Coronary artery (tissue), 2 donors: ENCODE results near the gene HADH.
"Not testable (repeated sequence)": the region's sequence is repeated elsewhere in the genome, so short reads cannot be mapped to it uniquely, and the experiment has no call there.

ENCODE experiments used
- DNase-seq: peaks from one replicate; pipeline ENCODE4 v3.0.0-alpha.2; 2017; ENCODE audit warnings: low spot score
- H3K27ac ChIP-seq, 2 donors: fragments of 200-600 bp; sonication (generic); one replicate each; pipeline ENCODE4 v1.5.1; 2016 to 2019
- H3K4me3 ChIP-seq: fragments of 200-600 bp; sonication (generic); 2 replicates; pipeline ENCODE4 v1.5.1; 2016; ENCODE audit warnings: mild to moderate bottlenecking, moderate library complexity
- TF ChIP-seq, protein P1 (sequence below): fragments of 200-600 bp; sonication (generic); IDR thresholded peaks from one replicate; pipeline ENCODE4 v1.5.1; 2019; ENCODE audit warnings: antibody characterized with exemption

The HADH gene

DNA sequence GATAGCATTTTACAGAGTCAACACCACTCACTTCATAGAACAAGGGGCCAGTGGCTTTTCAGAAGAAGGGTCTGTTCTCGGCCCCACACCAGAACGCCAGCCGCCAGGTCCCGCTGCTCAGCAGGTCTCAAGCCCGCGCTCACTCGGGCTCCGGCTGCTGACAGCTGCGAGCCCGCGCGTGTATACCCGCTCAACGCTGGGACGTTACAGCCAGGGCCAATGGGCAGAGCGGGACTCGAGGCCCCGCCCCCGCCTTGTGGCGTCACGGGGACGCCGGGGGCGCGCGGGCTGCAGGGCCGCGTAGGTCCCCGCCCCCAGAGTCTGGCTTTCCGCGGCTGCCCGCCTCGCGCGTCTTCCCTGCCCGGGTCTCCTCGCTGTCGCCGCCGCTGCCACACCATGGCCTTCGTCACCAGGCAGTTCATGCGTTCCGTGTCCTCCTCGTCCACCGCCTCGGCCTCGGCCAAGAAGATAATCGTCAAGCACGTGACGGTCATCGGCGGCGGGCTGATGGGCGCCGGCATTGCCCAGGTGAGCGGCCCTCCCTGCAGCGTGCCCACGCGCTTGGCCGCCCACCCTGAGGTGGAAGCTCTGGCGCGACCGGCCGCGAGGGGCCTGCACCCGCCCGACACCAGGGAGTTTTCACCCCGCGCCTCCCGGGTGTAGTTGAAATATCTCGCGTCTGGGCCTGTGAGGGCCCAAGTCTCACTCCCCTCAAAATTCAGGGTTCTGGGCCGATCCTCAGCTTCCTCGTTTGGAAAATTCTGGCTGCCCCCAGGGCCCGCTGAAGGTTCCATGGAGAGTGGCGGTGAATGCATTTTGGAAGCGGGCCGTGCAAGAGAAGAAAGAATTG, at the start of gene HADH:
TSS of gene HADH (plus strand) at position 353 of the 850 bp plus-strand sequence. CDS start at position 397, 44 bp downstream.
- TF ChIP-seq, protein P1, sequence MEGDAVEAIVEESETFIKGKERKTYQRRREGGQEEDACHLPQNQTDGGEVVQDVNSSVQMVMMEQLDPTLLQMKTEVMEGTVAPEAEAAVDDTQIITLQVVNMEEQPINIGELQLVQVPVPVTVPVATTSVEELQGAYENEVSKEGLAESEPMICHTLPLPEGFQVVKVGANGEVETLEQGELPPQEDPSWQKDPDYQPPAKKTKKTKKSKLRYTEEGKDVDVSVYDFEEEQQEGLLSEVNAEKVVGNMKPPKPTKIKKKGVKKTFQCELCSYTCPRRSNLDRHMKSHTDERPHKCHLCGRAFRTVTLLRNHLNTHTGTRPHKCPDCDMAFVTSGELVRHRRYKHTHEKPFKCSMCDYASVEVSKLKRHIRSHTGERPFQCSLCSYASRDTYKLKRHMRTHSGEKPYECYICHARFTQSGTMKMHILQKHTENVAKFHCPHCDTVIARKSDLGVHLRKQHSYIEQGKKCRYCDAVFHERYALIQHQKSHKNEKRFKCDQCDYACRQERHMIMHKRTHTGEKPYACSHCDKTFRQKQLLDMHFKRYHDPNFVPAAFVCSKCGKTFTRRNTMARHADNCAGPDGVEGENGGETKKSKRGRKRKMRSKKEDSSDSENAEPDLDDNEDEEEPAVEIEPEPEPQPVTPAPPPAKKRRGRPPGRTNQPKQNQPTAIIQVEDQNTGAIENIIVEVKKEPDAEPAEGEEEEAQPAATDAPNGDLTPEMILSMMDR = no peak
- peak; percentile 94 for DNase-seq
- Histone ChIP-seq H3K27ac (peak within 1 kb of the TSS; percentile 90 to 96), H3K4me3 (peak within 1 kb of the TSS; percentile 78)

DNA sequence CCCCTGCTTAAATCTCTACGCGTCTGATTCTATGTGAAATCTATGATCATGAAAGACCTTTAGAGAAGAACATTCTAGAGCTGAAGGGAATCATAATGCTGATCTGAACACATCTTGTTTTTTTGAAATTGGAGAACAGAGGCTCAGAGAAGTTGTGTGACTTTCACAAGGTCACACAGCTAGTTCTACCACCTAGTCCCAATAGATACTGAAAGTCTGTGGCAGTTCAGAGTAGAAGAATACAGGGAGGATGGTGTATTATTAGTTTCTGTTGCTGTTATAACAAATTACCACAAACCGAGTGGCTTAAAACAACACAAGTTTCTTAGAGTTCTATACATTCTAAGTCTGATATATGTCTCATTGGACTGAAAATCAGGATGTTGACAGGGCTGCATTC, 43.9 kb upstream of the HADH start:
- no peak overlapping the region for H3K4me3 ChIP-seq
- no peak overlapping the region for H3K27ac ChIP-seq
- TF ChIP-seq, protein P1 = no peak
- DNase-seq = no peak

DNA sequence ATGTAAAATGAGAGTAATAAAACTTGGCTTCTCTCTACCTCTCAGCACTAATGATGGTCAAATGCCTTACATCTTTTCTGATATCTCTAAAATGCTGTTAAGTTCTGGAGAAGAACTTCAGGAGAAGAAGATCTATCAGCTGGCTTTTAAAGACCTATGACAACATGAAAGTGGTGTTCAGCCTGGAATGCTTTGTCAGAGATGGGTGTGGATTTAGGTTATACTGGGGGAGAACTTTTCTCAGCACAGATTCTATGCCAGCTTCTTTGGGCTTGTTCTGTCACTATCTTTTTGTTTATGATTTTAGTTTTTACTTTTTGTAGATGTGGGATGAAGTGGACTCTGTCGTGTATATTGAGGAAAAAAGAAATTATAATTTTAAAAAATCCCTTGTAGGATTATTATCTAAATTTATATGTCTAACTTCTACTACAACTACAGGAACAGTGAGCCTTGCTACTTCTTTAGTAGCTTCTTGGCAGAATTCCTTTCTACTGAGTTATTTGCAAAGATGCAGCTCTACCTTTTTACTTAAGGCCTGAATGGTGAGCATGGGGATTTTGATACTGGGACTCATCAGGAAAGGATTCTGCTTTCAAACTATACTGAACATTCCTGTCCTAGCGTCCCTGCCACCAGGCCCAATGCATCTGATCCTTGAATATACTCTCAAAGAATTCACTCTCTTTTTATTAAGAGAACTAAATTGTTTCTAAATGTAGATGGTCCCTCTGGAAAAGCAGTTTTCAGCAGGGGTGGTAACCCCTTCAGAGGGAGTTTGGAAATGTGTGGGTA, 38.7 kb upstream of the HADH start:
- Histone ChIP-seq H3K27ac (no peak overlapping the region), H3K4me3 (no peak overlapping the region)
- no peak for DNase-seq
- TF ChIP-seq, protein P1 = no peak

DNA sequence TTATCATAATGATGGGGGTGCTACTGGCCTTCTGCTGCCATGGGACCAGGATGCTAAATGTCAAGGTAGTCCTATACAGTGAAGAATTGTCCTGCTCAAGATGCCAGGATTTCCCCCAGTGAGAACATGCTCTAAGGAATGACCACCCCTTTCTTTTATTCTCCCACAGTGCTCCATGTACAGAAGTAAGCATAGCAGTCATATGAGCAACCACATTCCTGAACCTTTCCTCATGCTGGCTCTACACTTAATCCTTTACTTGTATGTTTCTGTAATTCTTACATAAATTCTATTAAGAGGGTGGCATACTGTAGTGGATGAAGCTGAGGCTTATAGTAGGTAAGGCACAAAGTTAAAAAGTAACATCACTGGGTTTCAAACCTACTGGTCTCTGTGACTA, 38.1 kb upstream of the HADH start:
- H3K4me3 ChIP-seq = no peak overlapping the region
- DNase-seq = no peak
- H3K27ac ChIP-seq = no peak overlapping the region
- TF ChIP-seq, protein P1 = no peak

DNA sequence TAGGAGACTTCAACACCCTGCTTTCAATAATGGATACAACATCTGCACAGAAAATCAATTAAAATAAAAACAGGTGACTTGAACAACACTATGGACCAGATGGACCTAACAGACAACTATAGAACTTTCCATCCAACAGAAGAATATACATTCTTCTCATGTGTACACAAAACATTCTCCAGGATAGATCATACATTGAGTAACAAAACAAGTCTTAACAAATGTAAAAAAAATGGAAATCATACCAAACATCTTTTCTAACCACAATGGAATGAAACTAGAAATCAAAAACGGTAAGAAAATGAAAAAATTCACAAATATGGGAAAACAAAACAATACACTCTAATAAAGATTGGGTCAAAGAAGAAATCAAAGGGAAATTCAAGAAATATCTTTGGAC, 33.7 kb upstream of the HADH start:
- no peak for DNase-seq
- no peak overlapping the region for H3K27ac ChIP-seq
- H3K4me3 ChIP-seq = no peak overlapping the region
- TF ChIP-seq, protein P1 = no peak

DNA sequence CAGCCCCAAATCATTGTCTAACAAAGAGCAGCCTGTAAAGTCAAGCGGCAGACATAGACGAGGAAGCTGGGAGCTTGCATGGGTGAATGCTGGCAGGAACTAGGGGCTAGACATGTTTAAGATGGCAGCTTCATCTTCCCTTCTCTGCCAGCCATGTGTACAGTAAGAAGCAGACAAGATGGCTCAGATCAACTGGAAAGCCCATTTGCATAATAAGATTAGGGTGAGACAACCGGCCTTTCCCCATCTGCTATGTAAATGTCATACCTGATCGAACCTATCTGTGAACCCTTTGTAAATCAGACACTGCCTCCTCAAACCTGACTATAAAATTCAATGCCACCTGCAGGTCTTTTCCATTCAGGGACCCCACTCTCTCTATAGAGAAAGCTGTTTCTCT, 22.8 kb upstream of the HADH start:
- no peak overlapping the region for H3K27ac ChIP-seq
- H3K4me3 ChIP-seq = no peak overlapping the region
- DNase-seq = no peak
- TF ChIP-seq, protein P1 = no peak

DNA sequence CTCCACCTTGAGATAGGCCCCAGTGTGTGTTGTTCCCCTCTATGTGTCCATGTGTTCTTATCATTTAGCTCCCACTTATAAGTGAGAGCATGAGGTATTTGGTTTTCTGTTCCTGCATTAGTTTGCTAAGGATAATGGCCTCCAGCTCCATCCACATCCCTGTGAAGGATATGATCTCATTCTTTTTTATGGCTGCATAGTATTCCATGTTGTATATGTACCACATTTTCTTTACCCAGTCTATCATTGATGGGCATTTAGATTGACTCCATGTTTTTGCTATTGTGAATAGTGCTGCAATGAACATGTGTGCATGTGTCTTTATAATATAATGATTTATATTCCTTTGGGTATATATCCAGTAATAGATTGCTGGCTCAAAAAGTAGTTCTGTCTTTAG, 22.2 kb upstream of the HADH start:
- not testable (repeated sequence) for H3K4me3 ChIP-seq, H3K27ac ChIP-seq, DNase-seq

DNA sequence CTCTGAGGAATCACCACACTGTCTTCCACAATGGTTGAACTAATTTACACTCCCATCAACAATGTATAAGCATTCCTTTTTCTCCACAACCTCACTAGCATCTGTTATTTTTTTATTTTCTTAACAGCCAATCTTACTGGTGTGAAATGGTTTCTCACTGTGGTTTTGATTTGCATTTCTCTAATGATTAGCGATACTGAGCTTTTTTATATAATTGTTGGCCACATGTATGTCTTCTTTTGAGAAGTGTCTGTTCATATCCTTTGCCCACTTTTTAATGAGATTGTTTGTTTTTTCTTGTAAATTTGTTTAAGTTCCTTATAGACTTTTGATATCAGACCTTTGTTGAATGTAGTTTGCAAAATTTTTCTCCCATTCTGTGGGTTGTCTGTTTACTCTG, 21.8 kb upstream of the HADH start:
- not testable (repeated sequence) for DNase-seq, H3K4me3 ChIP-seq, H3K27ac ChIP-seq
